OCI-LY1 (cell line): Measurements from ENCODE around the gene OR2V1.

ENCODE experiments used
- H2AFZ ChIP-seq: fragments of 200-600 bp; sonication (generic), shearing (Covaris generic); 2 replicates; pipeline ENCODE4 v1.6.0; 2014; ENCODE audit warnings: antibody characterized with exemption, mild to moderate bottlenecking, low read length
- H3F3A ChIP-seq: fragments of 200-600 bp; sonication (generic), shearing (Covaris generic); 2 replicates; pipeline ENCODE4 v1.6.0; 2014; ENCODE audit warnings: mild to moderate bottlenecking, antibody characterized with exemption, low read length, moderate library complexity; ENCODE audit not compliant: insufficient read depth
- H3K27ac ChIP-seq: fragments of 200-600 bp; sonication (generic); 2 replicates; pipeline ENCODE4 v1.5.1; 2014; ENCODE audit warnings: low read length, mixed run types, mild to moderate bottlenecking, low read depth; ENCODE audit not compliant: poor library complexity, severe bottlenecking
- H3K27me3 ChIP-seq: fragments of 200-600 bp; sonication (generic); 2 replicates; pipeline ENCODE4 v1.6.0; 2014; ENCODE audit warnings: antibody characterized with exemption, mild to moderate bottlenecking, low read length, moderate library complexity; ENCODE audit not compliant: insufficient read depth
- H3K36me3 ChIP-seq: fragments of 200-600 bp; sonication (generic); 2 replicates; pipeline ENCODE4 v1.6.1; 2014; ENCODE audit warnings: mild to moderate bottlenecking, antibody characterized with exemption, low read length, moderate library complexity, mixed read lengths; ENCODE audit not compliant: insufficient read depth
- H3K4me1 ChIP-seq: fragments of 200-600 bp; sonication (generic); 2 replicates; pipeline ENCODE4 v1.5.1; 2014; ENCODE audit warnings: mild to moderate bottlenecking, low read length, moderate library complexity; ENCODE audit not compliant: insufficient read depth, severe bottlenecking
- H3K4me2 ChIP-seq: fragments of 200-600 bp; sonication (generic), shearing (Covaris generic); 2 replicates; pipeline ENCODE4 v1.6.1; 2014; ENCODE audit warnings: low read length
- H3K4me3 ChIP-seq: fragments of 200-600 bp; sonication (generic); 2 replicates; pipeline ENCODE4 v1.5.1; 2014; ENCODE audit warnings: low read length, low read depth, mild to moderate bottlenecking, mixed read lengths; ENCODE audit not compliant: poor library complexity, severe bottlenecking
- H3K79me2 ChIP-seq: fragments of 200-600 bp; shearing (Covaris generic); 2 replicates; pipeline ENCODE4 v1.6.1; 2016; ENCODE audit warnings: mixed run types, low read length, mixed read lengths; ENCODE audit not compliant: insufficient read depth
- H3K9ac ChIP-seq: fragments of 200-600 bp; sonication (generic), shearing (Covaris generic); 2 replicates; pipeline ENCODE4 v1.6.1; 2014; ENCODE audit warnings: mild to moderate bottlenecking, low read length, mixed read lengths
- H3K9me2 ChIP-seq: fragments of 200-600 bp; sonication (generic), shearing (Covaris generic); 2 replicates; pipeline ENCODE4 v1.6.1; 2014; ENCODE audit warnings: low read depth, mild to moderate bottlenecking, low read length, mixed read lengths
- H3K9me3 ChIP-seq: fragments of 200-600 bp; shearing (Covaris generic); 2 replicates; pipeline ENCODE4 v1.6.1; 2014; ENCODE audit warnings: low read length, mixed read lengths
- H4K20me1 ChIP-seq: fragments of 200-600 bp; sonication (generic), shearing (Covaris generic); 2 replicates; pipeline ENCODE4 v1.6.0; 2016; ENCODE audit warnings: mild to moderate bottlenecking, low read length; ENCODE audit not compliant: insufficient read depth
- EZH2 ChIP-seq: fragments of 200-600 bp; sonication (generic), shearing (Covaris generic); IDR thresholded peaks from 2 replicates; pipeline ENCODE4 v1.8.0; 2017; ENCODE audit warnings: borderline replicate concordance, mixed run types, mild to moderate bottlenecking, antibody characterized with exemption, low read length, moderate library complexity, mixed read lengths
- TF ChIP-seq, protein P1 (sequence below): fragments of 200-600 bp; sonication (generic), shearing (Covaris generic); IDR thresholded peaks from 2 replicates; pipeline ENCODE4 v1.5.1; 2017; ENCODE audit warnings: mild to moderate bottlenecking, antibody characterized with exemption, low read length, moderate library complexity, mixed read lengths

OR2V1 gene

GRCh38 chr5:181138258-181138657 is 7.3 kb upstream of the OR2V1 start:
- H3K4me3 ChIP-seq: no peak overlapping the region
- no peaks in the 10 kb centered on the region for H4K20me1 ChIP-seq
- H3K79me2 ChIP-seq: no peaks in the 10 kb centered on the region
- H3K4me2 ChIP-seq: no peak overlapping the region
- no peaks in the 10 kb centered on the region for H3K36me3 ChIP-seq
- no peaks in the 10 kb centered on the region for H3K27me3 ChIP-seq
- no peak overlapping the region for H3K9ac ChIP-seq
- TF ChIP-seq, protein P1, sequence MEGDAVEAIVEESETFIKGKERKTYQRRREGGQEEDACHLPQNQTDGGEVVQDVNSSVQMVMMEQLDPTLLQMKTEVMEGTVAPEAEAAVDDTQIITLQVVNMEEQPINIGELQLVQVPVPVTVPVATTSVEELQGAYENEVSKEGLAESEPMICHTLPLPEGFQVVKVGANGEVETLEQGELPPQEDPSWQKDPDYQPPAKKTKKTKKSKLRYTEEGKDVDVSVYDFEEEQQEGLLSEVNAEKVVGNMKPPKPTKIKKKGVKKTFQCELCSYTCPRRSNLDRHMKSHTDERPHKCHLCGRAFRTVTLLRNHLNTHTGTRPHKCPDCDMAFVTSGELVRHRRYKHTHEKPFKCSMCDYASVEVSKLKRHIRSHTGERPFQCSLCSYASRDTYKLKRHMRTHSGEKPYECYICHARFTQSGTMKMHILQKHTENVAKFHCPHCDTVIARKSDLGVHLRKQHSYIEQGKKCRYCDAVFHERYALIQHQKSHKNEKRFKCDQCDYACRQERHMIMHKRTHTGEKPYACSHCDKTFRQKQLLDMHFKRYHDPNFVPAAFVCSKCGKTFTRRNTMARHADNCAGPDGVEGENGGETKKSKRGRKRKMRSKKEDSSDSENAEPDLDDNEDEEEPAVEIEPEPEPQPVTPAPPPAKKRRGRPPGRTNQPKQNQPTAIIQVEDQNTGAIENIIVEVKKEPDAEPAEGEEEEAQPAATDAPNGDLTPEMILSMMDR: no peak
- no peak for TF ChIP-seq EZH2
- H3K9me3 ChIP-seq: no peaks in the 10 kb centered on the region; the same call in 1 of the 2 replicates
- H2AFZ ChIP-seq: no peak overlapping the region
- H3K27ac ChIP-seq: no peak overlapping the region
- no peaks in the 10 kb centered on the region for H3F3A ChIP-seq
- H3K4me1 ChIP-seq: no peaks in the 10 kb centered on the region
- no peaks in the 10 kb centered on the region for H3K9me2 ChIP-seq

GRCh38 chr5:181136361-181136955 is 5.5 kb upstream of the OR2V1 start:
- Histone ChIP-seq H3K36me3 (no peaks in the 10 kb centered on the region), H4K20me1 (no peaks in the 10 kb centered on the region), H3K9me3 (no peaks in the 10 kb centered on the region; the same call in 1 of the 2 replicates), H3K4me3 (no peak overlapping the region), H3K4me2 (no peak overlapping the region), H3K4me1 (no peaks in the 10 kb centered on the region), H3K79me2 (no peaks in the 10 kb centered on the region), H3K27me3 (no peaks in the 10 kb centered on the region), H3F3A (no peaks in the 10 kb centered on the region), H3K9me2 (no peaks in the 10 kb centered on the region), H3K27ac (no peak overlapping the region), H3K9ac (no peak overlapping the region), H2AFZ (no peak overlapping the region)
- TF ChIP-seq EZH2: no peak

- TF ChIP-seq EZH2: no peak
- TF ChIP-seq, protein P1: no peak
- no peak overlapping the region for H2AFZ ChIP-seq
- H3K9ac ChIP-seq: no peak overlapping the region
- no peaks in the 10 kb centered on the region for H3F3A ChIP-seq
- H3K4me2 ChIP-seq: no peak overlapping the region
- no peaks in the 10 kb centered on the region for H4K20me1 ChIP-seq
- no peaks in the 10 kb centered on the region; the same call in 1 of the 2 replicates for H3K9me3 ChIP-seq
- no peak overlapping the region for H3K27ac ChIP-seq
- no peaks in the 10 kb centered on the region for H3K27me3 ChIP-seq
- no peak overlapping the region for H3K4me3 ChIP-seq
- H3K4me1 ChIP-seq: no peaks in the 10 kb centered on the region
- no peaks in the 10 kb centered on the region for H3K9me2 ChIP-seq
- no peaks in the 10 kb centered on the region for H3K79me2 ChIP-seq
- no peaks in the 10 kb centered on the region for H3K36me3 ChIP-seq
Observed at GRCh38 chr5:181134259-181134658, 3.3 kb upstream of the OR2V1 start.

GRCh38 chr5:181133610-181134231 is 2.8 kb upstream of the OR2V1 start:
- H3K36me3 ChIP-seq: no peaks in the 10 kb centered on the region
- H4K20me1 ChIP-seq: no peaks in the 10 kb centered on the region
- H3K27ac ChIP-seq: no peak overlapping the region
- no peaks in the 10 kb centered on the region for H3K9me2 ChIP-seq
- H3K4me1 ChIP-seq: no peaks in the 10 kb centered on the region
- no peak overlapping the region for H3K4me3 ChIP-seq
- no peaks in the 10 kb centered on the region for H3K79me2 ChIP-seq
- TF ChIP-seq EZH2: no peak
- TF ChIP-seq, protein P1: no peak
- H3K4me2 ChIP-seq: no peak overlapping the region
- H3K9me3 ChIP-seq: no peaks in the 10 kb centered on the region; the same call in 1 of the 2 replicates
- H2AFZ ChIP-seq: no peak overlapping the region
- H3K9ac ChIP-seq: no peak overlapping the region
- no peaks in the 10 kb centered on the region for H3F3A ChIP-seq
- no peaks in the 10 kb centered on the region for H3K27me3 ChIP-seq
